Colonic mucosa (tissue), 4 donors: ENCODE results near the gene C14orf93. TPM values are rescaled to one million over a fixed set of nuclear protein-coding genes. Genes with fewer than 3 reads are reported as not detected.
"Not testable (repeated sequence)": the region's sequence is repeated elsewhere in the genome, so short reads cannot be mapped to it uniquely, and the experiment has no call there.

Source experiments
- DNase-seq: peaks from one replicate; pipeline ENCODE4 v3.0.0-alpha.2; 2020
- H3K27ac ChIP-seq: fragments of 200-600 bp; one replicate; pipeline ENCODE4 v1.8.0; 2021
- H3K27me3 ChIP-seq: fragments of 200-600 bp; one replicate; pipeline ENCODE4 v1.8.0; 2021
- H3K36me3 ChIP-seq: fragments of 200-600 bp; one replicate; pipeline ENCODE4 v1.8.0; 2021
- H3K4me1 ChIP-seq: fragments of 200-600 bp; one replicate; pipeline ENCODE4 v1.8.0; 2021; ENCODE audit warnings: mild to moderate bottlenecking
- H3K4me3 ChIP-seq: fragments of 200-600 bp; one replicate; pipeline ENCODE4 v1.8.0; 2021
- H3K9ac ChIP-seq, 2 donors: one replicate each; pipeline ENCODE4 v1.7.0; 2013; ENCODE audit warnings: control low read depth in 2 of 2, low read depth in 2 of 2, low read length in 2 of 2
- H3K9me3 ChIP-seq: fragments of 200-600 bp; one replicate; pipeline ENCODE4 v1.8.0; 2021
- intact Hi-C: fragments of 100-400 bp; cut with DNase I; formaldehyde crosslinking; loops from one replicate; pipeline ENCODE4 v1.14.1; 2022
- total RNA-seq, 2 donors: library from RNA; stranded (reverse); fragmentation: NEBNext Ultra II Directional in 1 of 2; extraction: Animal tissue kit (Norgen Biotek cat#: 25700) in 1 of 2; gene quantifications; one replicate each; pipeline ENCODE4 v1.2.1, GENCODE V29; 2021
- TF ChIP-seq, protein P1 (sequence below): fragments of 200-600 bp; IDR thresholded peaks from one replicate; pipeline ENCODE4 v1.8.0; 2022; ENCODE audit warnings: antibody characterized with exemption, mild to moderate bottlenecking
- donor health status: healthy.
- donor health status: DM: no; HTN: no; CAD: no.
- donor health status: DM: no; HTN: no; CAD: no.

The C14orf93 gene
- total RNA-seq, 2 donors from 2014 or later = 8.8 to 14.5 TPM

DNA sequence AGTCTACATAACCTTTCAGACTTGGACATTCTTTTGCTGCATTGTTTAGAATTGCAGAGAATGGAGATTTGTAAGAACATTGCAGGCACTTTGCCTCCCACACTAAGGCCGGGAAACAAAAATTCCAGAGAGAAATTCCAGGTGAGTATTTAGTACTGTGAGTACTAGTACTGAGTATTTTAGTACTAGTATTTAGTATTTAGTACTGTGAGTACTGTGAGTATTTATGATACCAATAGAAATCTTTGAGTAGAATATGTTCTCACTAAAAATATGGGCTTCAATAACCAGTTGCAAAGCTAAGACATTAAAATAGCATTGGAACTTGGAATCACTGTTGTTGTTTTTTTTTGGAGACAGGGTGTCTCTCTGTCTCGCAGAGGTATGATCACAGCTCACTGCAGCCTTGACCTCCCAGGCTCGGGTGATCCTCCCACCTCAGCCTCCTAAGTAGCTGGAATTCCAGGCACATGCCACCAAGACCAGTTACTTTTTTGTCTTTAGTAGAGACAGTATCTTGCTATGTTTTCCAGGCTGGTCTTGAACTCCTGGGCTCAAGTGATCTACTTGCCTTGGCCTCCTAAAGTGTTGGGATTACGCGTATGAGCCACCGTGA, 47.8 kb downstream of the C14orf93 start:
- no peaks in the 10 kb centered on the region for H3K27me3 ChIP-seq
- no peak overlapping the region for H3K9ac ChIP-seq
- TF ChIP-seq, protein P1, sequence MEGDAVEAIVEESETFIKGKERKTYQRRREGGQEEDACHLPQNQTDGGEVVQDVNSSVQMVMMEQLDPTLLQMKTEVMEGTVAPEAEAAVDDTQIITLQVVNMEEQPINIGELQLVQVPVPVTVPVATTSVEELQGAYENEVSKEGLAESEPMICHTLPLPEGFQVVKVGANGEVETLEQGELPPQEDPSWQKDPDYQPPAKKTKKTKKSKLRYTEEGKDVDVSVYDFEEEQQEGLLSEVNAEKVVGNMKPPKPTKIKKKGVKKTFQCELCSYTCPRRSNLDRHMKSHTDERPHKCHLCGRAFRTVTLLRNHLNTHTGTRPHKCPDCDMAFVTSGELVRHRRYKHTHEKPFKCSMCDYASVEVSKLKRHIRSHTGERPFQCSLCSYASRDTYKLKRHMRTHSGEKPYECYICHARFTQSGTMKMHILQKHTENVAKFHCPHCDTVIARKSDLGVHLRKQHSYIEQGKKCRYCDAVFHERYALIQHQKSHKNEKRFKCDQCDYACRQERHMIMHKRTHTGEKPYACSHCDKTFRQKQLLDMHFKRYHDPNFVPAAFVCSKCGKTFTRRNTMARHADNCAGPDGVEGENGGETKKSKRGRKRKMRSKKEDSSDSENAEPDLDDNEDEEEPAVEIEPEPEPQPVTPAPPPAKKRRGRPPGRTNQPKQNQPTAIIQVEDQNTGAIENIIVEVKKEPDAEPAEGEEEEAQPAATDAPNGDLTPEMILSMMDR = no peak
- intact Hi-C loops = no loop called here
- no peaks in the 10 kb centered on the region for H3K9me3 ChIP-seq
- no peaks in the 10 kb centered on the region for H3K36me3 ChIP-seq
- no peak overlapping the region for H3K4me3 ChIP-seq
- no peak overlapping the region for H3K27ac ChIP-seq
- no peaks in the 10 kb centered on the region for H3K4me1 ChIP-seq
- no peak for DNase-seq

DNA sequence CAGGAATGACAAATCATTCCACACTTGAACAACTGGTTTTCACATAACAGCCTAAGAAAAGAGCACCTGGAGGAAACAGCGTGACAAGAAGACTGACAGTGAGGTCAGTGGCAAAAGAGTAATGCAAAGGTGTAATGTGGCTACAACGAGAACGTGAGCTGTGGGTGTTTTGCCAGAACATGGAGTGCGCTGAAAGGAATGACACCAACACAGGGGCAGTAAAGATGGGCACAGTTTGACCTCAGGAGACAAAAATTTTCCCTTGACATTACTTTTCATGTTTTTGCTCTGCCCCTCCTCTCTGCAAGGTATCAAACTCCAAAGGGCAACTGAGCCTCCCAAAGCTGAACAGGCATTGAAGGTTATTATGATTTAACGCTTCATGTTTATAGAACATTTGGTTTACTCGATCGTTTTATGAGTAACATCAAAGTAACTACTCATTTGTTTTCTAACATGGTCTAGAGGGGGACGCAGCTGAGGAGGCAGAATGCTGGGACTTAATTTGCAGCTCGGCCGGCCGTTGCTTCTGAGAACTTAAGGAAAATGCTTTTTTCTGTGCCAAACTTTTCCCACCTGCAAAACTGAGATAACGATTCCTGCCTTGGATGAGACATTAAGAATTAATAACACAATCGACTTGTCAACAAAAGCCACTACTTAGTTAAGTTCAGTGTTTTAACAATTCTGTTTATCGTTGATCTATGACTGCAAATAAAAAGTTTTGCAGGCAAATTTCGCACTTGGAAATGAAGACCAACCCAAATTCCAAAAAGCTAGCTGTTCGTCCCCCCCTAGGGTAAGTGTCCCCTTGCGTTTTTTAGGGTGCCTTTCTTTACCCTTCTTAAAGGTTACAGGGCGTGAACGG, 54.0 kb downstream of the C14orf93 start:
- Histone ChIP-seq H3K36me3 (no peaks in the 10 kb centered on the region), H3K4me3 (peak overlapping the region; percentile 49), H3K27ac (peak overlapping the region; percentile 92), H3K9ac (peak overlapping the region; percentile 81 to 88), H3K9me3 (no peaks in the 10 kb centered on the region), H3K27me3 (no peaks in the 10 kb centered on the region), H3K4me1 (peaks cover 5% of the 10 kb centered on the region)
- TF ChIP-seq, protein P1 = no peak
- intact Hi-C loops = no loop called here
- DNase-seq = no peak

DNA sequence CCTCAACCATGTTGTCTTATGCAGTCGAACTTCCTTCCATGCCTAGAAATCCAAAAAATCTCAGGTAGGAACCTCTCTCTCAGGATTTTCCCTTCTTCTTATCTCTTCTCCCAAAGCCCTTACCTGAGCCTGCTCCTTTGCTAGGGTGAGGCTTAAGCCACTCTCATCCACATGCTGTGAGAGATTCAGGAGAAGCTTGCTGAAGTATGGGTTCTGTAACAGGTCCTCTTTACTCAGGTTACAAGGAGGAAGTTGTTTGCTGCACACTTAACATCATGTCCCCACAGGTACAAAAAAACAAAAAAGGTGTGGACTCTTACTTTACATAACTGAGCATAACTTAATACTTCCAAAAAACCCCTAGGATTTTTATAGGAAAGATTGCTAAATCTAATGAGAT, 57.5 kb downstream of the C14orf93 start:
- Histone ChIP-seq H3K9ac (no peak overlapping the region), H3K27me3 (no peaks in the 10 kb centered on the region), H3K36me3 (no peaks in the 10 kb centered on the region), H3K27ac (no peak overlapping the region), H3K4me3 (no peak overlapping the region), H3K9me3 (no peaks in the 10 kb centered on the region), H3K4me1 (peaks cover 5% of the 10 kb centered on the region)
- DNase-seq = no peak
- intact Hi-C loops = no loop called here
- TF ChIP-seq, protein P1 = no peak

DNA sequence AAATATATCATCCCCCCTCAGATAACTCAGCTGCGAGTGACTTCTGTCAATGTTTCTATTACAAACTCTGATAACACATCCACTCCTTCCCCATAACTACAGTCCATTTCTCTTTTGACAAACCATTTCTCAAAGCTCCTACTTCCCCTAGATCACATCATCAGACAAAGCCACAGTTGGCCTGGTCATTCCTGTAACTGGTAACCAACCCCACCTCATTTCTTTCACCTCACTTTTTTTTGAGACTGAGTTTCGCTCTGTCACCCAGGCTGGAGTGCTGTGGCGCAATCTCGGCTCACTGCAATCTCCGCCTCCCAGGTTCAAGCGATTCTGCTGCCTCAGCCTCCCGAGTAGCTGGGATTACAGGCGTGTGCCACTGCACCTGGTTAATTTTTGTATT, 58.1 kb downstream of the C14orf93 start:
- H3K36me3 ChIP-seq, H3K27ac ChIP-seq, H3K27me3 ChIP-seq, H3K9ac ChIP-seq, H3K9me3 ChIP-seq, DNase-seq, intact Hi-C loops, H3K4me1 ChIP-seq, H3K4me3 ChIP-seq: not testable (repeated sequence)

DNA sequence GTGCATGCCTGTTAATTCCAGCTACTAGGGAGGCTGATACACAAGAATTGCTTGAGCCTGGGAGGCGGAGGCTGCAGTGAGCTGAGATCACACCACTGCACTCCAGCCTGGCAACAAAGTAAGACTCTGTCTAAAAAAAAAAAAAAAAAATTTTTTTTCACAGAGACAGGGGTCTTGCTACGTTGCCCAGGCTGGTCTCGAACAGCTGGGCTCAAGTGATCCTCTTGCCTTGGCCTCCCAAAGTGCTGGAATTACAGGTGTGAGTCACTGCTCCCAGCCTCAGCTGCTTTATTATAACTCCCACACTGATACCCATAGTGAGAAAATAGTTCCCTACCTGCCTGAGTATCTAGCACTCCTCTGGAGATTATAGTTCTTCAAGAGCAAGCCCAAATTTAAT, 64.3 kb downstream of the C14orf93 start:
- no peak overlapping the region for H3K4me3 ChIP-seq
- H3K9ac ChIP-seq = no peak overlapping the region
- TF ChIP-seq, protein P1 = no peak
- intact Hi-C loops = no loop called here
- no peaks in the 10 kb centered on the region for H3K36me3 ChIP-seq
- no peaks in the 10 kb centered on the region for H3K27me3 ChIP-seq
- H3K27ac ChIP-seq = no peak overlapping the region
- H3K4me1 ChIP-seq = no peaks in the 10 kb centered on the region
- no peaks in the 10 kb centered on the region for H3K9me3 ChIP-seq
- no peak for DNase-seq

DNA sequence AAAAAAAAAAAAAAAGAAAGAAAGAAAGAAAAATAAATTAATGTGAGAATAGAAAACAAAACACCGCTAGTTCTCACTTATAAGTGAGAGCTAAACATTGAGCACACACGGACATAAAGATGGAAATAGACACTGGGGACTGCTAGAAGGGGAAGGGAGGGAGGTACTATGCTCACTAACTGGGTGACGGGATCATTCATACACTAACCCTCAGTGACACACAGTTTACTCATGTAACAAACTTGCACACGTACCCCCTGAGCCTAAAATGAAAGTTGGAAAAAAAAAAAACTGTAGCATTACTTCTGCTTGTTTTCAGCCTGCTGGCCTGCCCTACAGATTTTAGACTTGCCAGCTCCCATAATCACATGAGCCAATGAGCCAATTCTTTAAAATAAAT, 70.3 kb downstream of the C14orf93 start:
- no peak overlapping the region for H3K4me3 ChIP-seq
- H3K36me3 ChIP-seq = no peaks in the 10 kb centered on the region
- TF ChIP-seq, protein P1 = no peak
- no peak overlapping the region for H3K9ac ChIP-seq
- no peak for DNase-seq
- no peaks in the 10 kb centered on the region for H3K27me3 ChIP-seq
- no peaks in the 10 kb centered on the region for H3K9me3 ChIP-seq
- no peaks in the 10 kb centered on the region for H3K4me1 ChIP-seq
- H3K27ac ChIP-seq = no peak overlapping the region
- intact Hi-C loops = no loop called here
